Inferior parietal cortex (tissue), 1 donor: ENCODE results near the gene SSC5D.
A peak's percentile ranks its signal among the peaks of the same experiment; 100 is the strongest.

ENCODE experiments used
- DNase-seq: peaks from one replicate; pipeline ENCODE4 v3.0.0-alpha.2; 2016; ENCODE audit errors: extremely low spot score

Gene SSC5D

DNA sequence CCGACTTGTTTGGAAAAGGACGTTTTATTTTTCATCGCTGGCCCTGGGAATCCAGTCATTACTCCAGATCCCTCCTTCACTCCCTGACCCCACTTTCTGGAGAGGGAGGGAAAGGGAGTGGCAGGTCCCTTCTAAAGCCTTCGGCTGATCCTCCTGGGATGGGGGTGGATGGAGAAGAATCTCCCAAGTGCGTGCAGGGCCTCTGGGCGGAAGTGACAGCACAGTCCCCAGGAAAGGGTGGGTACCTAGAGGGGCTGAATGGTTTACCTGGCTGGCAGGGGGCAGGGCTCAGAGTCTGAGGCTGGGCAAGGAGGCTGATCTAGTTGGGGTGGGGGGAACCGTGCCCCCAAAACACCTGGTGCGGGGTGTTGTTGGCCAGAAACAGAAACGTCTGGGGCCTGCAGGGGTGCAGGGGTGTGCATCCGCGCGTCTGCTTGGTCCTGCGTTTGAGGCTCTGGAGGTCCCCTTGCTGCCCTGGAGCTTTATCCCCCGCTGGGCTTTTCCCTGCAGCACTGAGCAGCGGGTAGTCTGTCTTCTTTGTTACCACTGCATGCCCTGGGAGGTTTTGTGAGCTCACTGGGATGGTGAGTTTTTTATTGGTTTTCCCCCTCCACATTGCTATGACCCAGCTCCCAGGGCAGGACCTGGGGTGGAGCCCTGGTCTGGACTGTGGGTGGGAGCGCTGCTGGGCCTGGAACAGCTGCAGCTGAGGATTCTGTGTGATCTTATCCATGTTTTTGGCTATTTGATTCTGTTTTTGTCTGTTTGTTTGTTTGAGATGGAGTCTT lies 14.8 kb upstream of the SSC5D start:
- DNase-seq: no peak

DNA sequence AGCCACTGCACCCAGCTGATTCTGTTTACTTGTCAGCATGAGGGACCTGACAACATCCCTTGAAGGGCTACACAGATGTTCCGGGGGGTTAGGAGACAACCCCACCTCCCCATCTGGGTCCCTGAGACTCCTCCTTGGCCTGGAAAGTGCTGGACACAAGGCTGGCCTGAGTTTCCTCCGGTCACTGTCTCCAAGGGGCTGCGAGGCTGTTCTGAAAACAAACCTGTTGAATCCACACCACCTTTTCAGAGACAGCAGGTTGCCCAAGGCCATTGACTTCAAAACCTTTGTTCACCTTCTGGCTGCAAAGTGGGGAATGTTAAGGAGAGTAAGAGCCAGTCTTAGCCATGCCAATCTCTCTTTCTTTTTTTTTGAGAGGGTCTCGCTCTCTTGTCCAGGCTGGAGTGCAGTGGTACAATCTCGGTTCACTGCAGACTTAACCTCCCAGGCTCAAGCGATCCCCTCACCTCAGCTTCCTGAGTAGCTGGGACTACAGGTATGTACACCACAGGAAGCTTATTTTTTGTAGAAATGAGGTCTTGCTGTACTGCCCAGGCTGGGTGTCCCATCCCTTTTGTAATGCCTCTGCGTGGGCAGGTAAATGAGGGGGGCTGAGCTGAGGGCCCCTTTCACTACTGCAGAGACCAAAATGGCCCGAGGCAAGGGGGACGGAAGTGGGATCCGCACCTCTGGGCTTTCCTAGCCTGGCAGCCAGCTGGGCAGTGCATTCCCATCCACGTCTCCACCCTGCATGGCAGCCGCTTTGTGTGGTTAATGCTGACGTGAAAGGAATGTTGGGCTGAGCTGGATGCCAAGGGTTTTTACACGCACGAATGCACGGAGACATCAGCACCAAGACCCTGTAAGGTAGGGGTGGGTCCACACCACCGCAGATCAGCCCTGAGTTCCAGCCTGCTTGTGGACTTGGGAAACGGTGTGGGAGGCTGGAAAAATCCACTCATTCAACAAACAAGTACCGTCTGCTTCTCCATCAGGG lies 13.7 kb upstream of the SSC5D start:
- no peak for DNase-seq

DNA sequence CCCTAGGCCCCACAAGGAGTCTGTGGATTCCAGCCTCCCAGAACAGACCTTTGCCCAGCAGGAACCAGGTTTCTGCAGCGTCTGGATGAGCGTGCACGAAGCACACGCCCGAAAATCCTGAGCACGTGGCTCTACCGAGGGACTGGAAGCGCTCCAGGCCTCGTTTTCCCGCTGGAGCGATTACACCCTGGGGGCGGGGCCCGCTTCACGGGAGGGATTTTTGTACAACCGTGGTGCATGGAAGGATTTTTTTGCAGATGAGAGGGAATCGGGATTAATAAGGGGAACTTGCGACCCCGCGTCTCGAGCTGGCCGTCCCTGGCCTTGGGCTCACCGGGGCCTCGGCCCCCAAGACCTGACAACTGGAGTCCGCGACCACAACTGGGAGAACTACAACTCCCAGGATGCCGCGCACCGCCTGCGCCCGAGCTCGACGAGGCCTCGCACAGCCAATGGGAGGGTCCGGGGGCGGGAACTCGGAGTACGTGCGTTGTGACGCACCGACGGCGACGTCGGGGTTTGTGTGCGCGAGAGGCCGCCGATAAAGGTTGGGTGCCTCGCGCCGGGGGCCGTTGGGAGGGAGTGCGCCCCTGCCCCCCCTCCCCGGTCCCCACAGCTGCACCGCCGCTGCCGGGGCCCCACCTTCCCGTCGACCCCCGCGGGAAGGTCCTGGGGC lies 12.0 kb upstream of the SSC5D start, which contains the start of gene ZNF628:
Gene ZNF628 (plus strand): TSS at position 518 of the 676 bp plus-strand sequence. CDS start 3,294 bp downstream, outside the sequence.
- peak; percentile 96 for DNase-seq

- DNase-seq: no peak
Measured at GRCh38 chr19:55477905-55478304, 10.3 kb upstream of the SSC5D start.

- no peak for DNase-seq
Measured at GRCh38 chr19:55478364-55478763, 9.9 kb upstream of the SSC5D start.

GRCh38 chr19:55479045-55479444 lies 9.2 kb upstream of the SSC5D start:
- no peak for DNase-seq

GRCh38 chr19:55479451-55480230 lies 8.6 kb upstream of the SSC5D start:
- no peak for DNase-seq

DNA sequence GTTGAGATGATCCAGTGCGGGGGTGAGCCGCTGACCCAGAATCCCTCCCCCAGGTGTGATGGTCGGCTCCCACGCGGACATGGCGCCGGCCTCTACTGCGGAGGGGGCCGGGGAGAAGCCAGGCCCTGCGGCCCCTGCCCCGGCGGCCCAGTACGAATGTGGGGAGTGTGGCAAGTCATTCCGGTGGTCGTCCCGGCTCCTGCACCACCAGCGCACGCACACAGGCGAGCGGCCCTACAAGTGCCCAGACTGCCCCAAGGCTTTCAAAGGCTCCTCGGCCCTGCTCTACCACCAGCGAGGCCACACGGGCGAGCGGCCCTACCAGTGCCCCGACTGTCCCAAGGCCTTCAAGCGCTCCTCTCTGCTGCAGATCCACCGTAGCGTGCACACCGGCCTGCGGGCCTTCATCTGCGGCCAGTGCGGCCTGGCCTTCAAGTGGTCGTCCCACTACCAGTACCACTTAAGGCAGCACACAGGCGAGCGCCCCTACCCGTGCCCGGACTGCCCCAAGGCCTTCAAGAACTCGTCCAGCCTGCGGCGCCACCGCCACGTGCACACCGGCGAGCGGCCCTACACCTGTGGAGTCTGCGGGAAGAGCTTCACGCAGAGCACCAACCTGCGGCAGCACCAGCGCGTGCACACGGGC lies 7.0 kb upstream of the SSC5D start:
- no peak for DNase-seq

DNA sequence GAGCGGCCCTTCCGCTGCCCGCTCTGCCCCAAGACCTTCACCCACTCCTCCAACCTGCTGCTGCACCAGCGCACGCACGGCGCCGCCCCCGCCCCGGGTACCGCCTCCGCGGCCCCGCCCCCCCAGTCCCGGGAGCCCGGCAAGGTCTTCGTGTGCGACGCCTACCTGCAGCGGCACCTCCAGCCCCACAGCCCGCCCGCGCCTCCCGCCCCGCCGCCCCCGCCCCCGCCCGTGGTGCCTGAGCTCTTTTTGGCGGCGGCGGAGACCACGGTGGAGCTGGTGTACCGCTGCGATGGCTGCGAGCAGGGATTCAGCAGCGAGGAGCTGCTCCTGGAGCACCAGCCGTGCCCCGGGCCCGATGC lies 6.5 kb upstream of the SSC5D start:
- no peak for DNase-seq

- DNase-seq: no peak
Measured at GRCh38 chr19:55482156-55482961, 5.9 kb upstream of the SSC5D start.

DNA sequence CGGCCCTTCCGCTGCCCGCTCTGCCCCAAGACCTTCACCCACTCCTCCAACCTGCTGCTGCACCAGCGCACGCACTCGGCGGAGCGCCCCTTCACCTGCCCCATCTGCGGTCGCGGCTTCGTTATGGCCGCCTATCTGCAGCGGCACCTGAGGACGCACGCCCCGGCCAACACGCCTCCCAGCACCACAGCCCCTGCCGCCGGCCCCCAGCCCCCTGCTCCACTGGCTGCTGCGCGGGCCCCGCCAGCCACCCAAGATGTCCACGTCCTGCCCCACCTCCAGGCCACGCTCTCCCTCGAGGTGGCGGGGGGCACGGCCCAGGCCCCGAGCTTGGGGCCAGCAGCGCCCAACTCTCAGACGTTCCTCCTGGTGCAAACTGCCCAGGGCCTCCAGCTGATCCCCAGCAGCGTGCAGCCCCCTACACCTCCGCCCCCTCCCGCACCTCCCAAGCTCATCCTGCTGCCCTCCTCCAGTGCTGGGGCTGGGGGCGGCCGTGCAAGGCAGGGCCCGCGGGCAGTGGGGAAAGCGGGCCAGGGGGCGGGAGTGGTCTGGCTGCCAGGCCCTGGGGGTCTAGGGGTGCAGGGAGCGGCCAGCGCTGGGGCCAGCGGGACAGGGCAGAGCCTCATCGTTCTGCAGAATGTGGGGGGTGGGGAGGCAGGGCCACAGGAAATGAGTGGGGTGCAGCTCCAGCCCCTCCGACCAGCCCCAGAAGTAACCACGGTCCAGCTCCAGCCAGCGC lies 5.1 kb upstream of the SSC5D start:
- no peak for DNase-seq

GRCh38 chr19:55483706-55484592 lies 4.3 kb upstream of the SSC5D start:
- DNase-seq: no peak

DNA sequence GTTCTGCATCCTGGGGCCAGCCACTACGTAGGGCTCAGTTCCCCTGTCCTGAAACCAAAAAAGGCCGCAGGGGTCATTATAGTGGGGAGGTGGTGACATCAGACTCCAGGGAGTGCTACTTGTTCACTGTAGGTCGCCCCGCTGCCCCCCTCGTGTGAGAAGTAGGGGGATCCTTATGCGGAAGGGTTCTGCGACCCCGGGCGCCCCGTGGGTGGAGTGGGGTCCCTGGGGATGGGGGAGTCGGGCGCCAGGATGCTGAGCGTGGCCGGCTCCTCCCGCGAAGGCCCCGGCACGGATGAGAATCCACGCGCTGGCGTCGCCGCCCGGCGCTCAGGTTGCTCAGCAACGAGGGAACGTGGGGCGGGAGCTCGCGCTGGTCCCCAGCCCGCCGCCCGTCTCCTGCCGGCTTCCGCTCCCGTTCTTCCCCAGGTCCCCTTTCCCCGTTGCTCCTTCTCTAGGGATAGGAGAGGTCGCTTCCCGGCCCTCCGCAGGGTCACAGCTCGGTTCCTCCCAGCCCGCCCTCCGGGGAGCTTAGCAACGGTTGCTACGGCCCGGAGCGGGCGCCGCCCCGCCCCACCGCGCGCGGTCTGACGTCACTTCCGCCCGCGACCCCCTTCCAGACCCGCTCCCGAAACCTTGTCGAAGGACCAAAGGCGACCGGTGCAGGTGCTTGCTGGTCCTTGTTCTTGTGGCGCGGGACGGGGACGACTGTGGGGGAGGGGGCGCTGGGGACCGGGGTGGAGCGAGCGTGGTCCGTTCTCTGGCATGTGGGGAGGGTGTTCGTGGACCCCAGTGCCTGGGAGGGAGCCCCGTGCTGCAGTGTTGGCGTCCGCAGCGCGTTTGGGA lies 3.4 kb upstream of the SSC5D start, which contains the start of gene NAT14:
Gene NAT14 (plus strand): TSS at position 596 of the 846 bp plus-strand sequence. CDS start 521 bp downstream, outside the sequence.
- peak; percentile 42 for DNase-seq

DNA sequence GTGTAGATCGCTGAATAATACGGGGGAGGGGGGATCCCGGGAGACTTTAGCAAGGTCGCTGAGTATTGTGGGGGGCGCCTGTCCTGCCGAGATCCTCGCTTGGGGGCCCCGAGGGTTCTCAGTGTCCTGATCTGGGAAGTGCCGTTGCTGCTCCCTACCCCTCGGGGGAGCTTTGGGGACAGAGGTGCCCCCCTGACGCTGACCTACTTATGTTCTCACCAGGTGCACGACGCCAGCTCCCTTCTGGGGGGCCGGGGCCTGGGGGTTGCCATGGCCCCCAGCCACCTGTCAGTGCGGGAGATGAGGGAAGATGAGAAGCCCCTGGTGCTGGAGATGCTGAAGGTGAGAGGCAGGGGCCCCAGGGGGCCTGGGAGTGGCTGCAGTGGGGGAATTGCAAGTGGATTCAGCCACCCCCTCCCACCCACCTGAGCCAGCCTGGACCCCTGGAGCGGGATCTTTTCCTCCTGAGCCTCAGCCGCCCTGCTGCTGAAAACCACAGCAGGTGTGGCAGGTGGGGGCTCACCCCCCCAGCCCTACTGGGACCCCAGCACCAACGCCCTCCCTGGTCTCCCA lies 2.7 kb upstream of the SSC5D start:
- no peak for DNase-seq

DNA sequence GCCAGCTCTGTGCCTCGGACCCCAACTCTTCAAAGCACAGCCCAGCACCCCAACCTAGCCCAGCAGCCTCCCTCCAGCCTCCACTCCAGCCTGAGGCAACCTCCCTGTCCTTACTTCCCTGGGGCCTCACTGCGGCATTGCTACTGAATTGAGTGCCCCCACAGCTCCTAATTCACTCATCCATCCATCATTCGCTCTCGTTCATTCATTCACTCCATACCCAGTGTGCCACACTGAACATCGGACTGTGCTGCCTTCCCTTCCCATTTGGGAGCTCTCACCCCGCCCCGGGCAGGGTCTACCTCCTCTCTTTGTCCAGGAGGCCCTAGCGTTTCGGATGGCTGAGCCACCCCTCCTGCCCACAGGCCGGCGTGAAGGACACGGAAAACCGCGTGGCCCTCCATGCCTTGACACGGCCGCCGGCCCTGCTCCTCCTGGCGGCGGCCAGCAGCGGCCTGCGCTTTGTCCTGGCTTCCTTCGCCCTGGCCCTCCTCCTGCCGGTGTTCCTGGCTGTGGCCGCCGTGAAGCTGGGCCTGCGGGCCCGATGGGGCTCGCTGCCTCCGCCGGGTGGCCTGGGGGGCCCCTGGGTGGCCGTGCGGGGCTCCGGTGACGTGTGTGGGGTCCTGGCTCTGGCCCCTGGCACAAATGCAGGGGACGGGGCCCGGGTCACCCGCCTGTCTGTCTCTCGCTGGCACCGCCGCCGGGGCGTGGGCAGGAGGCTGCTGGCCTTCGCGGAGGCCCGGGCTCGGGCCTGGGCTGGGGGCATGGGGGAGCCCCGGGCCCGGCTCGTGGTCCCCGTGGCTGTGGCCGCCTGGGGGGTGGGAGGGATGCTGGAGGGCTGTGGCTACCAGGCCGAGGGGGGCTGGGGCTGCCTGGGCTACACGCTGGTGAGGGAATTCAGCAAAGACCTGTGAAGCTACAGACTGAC lies 1.9 kb upstream of the SSC5D start:
- DNase-seq: no peak
